Panc1 (cell line): Measurements from ENCODE around the gene TMEM187. TPM values are rescaled to one million over a fixed set of nuclear protein-coding genes. Genes with fewer than 3 reads are reported as not detected.

Source experiments
- ATAC-seq: fragments of 200-7000 bp; cut with Tn5 transposase; 2 replicates; pipeline ENCODE4 v1.9.1; 2020; ENCODE audit warnings: mild to moderate bottlenecking, moderate library complexity
- BruUV-seq: library from RNA; stranded (reverse); fragments of 400-500 nt; replicated peaks from 2 replicates; lab custom pipeline; 2021; lab: Mats Ljungman, UMichigan
- CTCF ChIA-PET: fragments of 300-600 bp; sonication (Branson Sonifier 250); formaldehyde crosslinking; loops from one replicate; lab custom pipeline; 2022; ENCODE audit warnings: antibody characterized with exemption; lab: Charles Lee
- POLR2A ChIA-PET: fragments of 300-600 bp; sonication (Branson Sonifier 250); formaldehyde crosslinking; loops from one replicate; lab custom pipeline; 2022; ENCODE audit warnings: antibody characterized with exemption; lab: Charles Lee
- DNase-seq: peaks from one replicate; pipeline ENCODE4 v3.0.0-alpha.2; 2010; ENCODE audit warnings: low read depth, low spot score
- H3K27ac ChIP-seq: 2 replicates; pipeline ENCODE4 v1.5.1; 2011; ENCODE audit warnings: mild to moderate bottlenecking, low read length, inconsistent platforms
- H3K27me3 ChIP-seq: fragments of 200-500 bp; sonication (Bioruptor generic); 2 replicates; pipeline ENCODE4 v1.6.0; 2014; ENCODE audit warnings: low read length, inconsistent platforms; ENCODE audit not compliant: control insufficient read depth, insufficient read depth
- H3K36me3 ChIP-seq: fragments of 200-500 bp; sonication (Bioruptor generic); 2 replicates; pipeline ENCODE4 v1.5.1; 2014; ENCODE audit warnings: inconsistent platforms, mild to moderate bottlenecking, low read length, moderate library complexity; ENCODE audit not compliant: control insufficient read depth, insufficient read depth
- H3K4me1 ChIP-seq: 2 replicates; pipeline ENCODE4 v1.5.1; 2011; ENCODE audit warnings: inconsistent platforms, mild to moderate bottlenecking, low read length, moderate library complexity; ENCODE audit not compliant: control insufficient read depth, insufficient read depth
- H3K4me3 ChIP-seq, 2 experiments: 2 replicates each; pipeline ENCODE4 v1.5.1; 2011 to 2012; ENCODE audit warnings: low read depth in 2 of 2, low read length in 2 of 2, mild to moderate bottlenecking in 2 of 2, inconsistent platforms in 1 of 2, moderate library complexity in 1 of 2
- H3K9me3 ChIP-seq: fragments of 200-500 bp; sonication (Bioruptor generic); 2 replicates; pipeline ENCODE4 v1.5.1; 2014; ENCODE audit warnings: low read depth, mild to moderate bottlenecking, inconsistent platforms, low read length, moderate library complexity; ENCODE audit not compliant: control insufficient read depth, insufficient read depth
- CTCF ChIP-seq: fragments of 450-650 bp; IDR thresholded peaks from 2 replicates; pipeline ENCODE4 v1.5.1; 2017; ENCODE audit warnings: mild to moderate bottlenecking
- POLR2AphosphoS5 ChIP-seq: IDR thresholded peaks from 2 replicates; pipeline ENCODE4 v1.6.1; 2012; ENCODE audit warnings: mild to moderate bottlenecking, low read depth, low read length, moderate library complexity
- REST ChIP-seq, 2 experiments: IDR thresholded peaks; 2 replicates each; pipeline ENCODE4 v1.6.1; 2011 to 2012; ENCODE audit warnings: low read depth in 2 of 2, control low read depth in 1 of 2, low read length in 1 of 2, mild to moderate bottlenecking in 1 of 2, moderate library complexity in 1 of 2; ENCODE audit not compliant: insufficient read depth in 1 of 2
- SIN3A ChIP-seq: IDR thresholded peaks from 2 replicates; pipeline ENCODE4 v1.6.1; 2012; ENCODE audit warnings: low read depth, mild to moderate bottlenecking, low read length, moderate library complexity, borderline replicate concordance; ENCODE audit not compliant: insufficient read depth
- TCF7L2 ChIP-seq: IDR thresholded peaks from 2 replicates; pipeline ENCODE4 v1.6.1; 2011; ENCODE audit warnings: mild to moderate bottlenecking, low read depth, low read length, inconsistent platforms
- in situ Hi-C: cut with HindIII; loops from 2 replicates; pipeline ENCODE4 v1.10.0; 2016; ENCODE audit warnings: low sequenced_read_pairs, low pct_unique_long_range_greater_than_20kb
- intact Hi-C: fragments of 100-400 bp; cut with micrococcal nuclease; formaldehyde crosslinking; loops from one replicate; pipeline ENCODE4 v1.10.0; 2022; ENCODE audit not compliant: unreplicated experiment
- total RNA-seq: library from RNA; stranded (reverse); gene quantifications from one replicate; pipeline ENCODE4 v1.2.1, GENCODE V29; 2021; ENCODE audit not compliant: unreplicated experiment

The TMEM187 gene
- total RNA-seq, 1 experiment from 2014 or later = 15.7 TPM

DNA sequence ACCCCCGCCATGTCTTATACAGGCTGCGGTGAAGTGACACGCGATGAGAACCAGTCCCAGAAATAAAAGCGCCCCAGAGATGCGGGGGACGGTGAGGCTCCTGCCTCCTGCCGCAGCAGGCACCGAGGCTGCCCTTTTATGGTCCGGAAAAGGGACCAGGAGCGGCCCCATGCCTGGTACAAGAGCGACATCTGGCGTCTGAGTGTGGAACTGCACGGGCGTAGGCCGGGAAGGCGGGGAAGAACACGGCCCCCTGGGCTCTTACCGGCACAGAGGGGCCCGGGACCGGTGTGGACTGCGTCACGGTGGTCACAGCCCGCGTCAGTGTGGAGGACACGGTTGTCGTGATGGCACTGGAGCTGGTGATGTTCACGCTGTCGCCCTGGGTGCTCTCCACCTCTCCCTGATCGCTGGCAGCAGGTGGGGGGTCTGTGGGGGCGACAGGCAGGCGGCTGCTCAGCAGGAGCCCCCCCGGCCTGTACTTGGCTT lies 19.2 kb upstream of the TMEM187 start:
- DNase-seq (no peak), ATAC-seq (peak; percentile 60)
- in situ Hi-C loops (no loop called here), intact Hi-C loops (no loop called here)
- H3K4me1 ChIP-seq = peaks cover 10% of the 10 kb centered on the region
- peaks cover 2% of the 10 kb centered on the region for H3K36me3 ChIP-seq
- peak overlapping the region; percentile 57; the same call in 1 of the 2 replicates for H3K27ac ChIP-seq
- no TSS peak for BruUV-seq
- no peaks in the 10 kb centered on the region for H3K9me3 ChIP-seq
- H3K27me3 ChIP-seq = no peaks in the 10 kb centered on the region
- POLR2A ChIA-PET = no interaction called here
- CTCF ChIA-PET = interaction anchor here (0.8 kb wide), 1 partner anchor 141 kb away, joined by 3 read pairs; no protein-coding TSS in a partner anchor
- TF ChIP-seq POLR2AphosphoS5 = 0 out of 2 replicates have a peak, but pooled peaks have one; percentile 24
- TF ChIP-seq TCF7L2 = no peak
- no peak overlapping the region for H3K4me3 ChIP-seq

GRCh38 chrX:153953892-153954557 lies 18.5 kb upstream of the TMEM187 start:
- BruUV-seq = no TSS peak
- no peak for ATAC-seq

More at GRCh38 chrX:153953892-153954557, 18.5 kb upstream of the TMEM187 start:
- Histone ChIP-seq H3K36me3 (peaks cover 2% of the 10 kb centered on the region), H3K4me1 (peaks cover 4% of the 10 kb centered on the region), H3K9me3 (no peaks in the 10 kb centered on the region), H3K4me3 (no peak overlapping the region), H3K27ac (0 out of 2 replicates have a peak overlapping the region, but pooled peaks have one; percentile 1), H3K27me3 (no peaks in the 10 kb centered on the region)
- in situ Hi-C loops (no loop called here), intact Hi-C loops (no loop called here)
- ChIA-PET CTCF (interaction anchor here (0.8 kb wide), 1 partner anchor 142 kb away, joined by 3 read pairs; no protein-coding TSS in a partner anchor), POLR2A (no interaction called here)
- no peak for DNase-seq
- TF ChIP-seq CTCF (no peak), POLR2AphosphoS5 (no peak), REST (IDR thresholded peaks at IDR 0.05; ENCODE audit: insufficient read depth in 1 of 2, low read depth in 2 of 2, low read length in 1 of 2) (no peak), TCF7L2 (no peak), SIN3A (no peak)
